Stimulated activated CD4-positive, alpha-beta T cell treated with anti-CD3 and anti-CD28 coated beads, Interleukin-12 subunit alpha, Interleukin-12 subunit beta, amount 100 ng/mL, for 4 hours (primary cell): ENCODE measurements around the gene MYO9A.

Source experiments
- DNase-seq: peaks from one replicate; pipeline ENCODE4 v3.0.0-alpha.2; 2020

Gene MYO9A

DNA sequence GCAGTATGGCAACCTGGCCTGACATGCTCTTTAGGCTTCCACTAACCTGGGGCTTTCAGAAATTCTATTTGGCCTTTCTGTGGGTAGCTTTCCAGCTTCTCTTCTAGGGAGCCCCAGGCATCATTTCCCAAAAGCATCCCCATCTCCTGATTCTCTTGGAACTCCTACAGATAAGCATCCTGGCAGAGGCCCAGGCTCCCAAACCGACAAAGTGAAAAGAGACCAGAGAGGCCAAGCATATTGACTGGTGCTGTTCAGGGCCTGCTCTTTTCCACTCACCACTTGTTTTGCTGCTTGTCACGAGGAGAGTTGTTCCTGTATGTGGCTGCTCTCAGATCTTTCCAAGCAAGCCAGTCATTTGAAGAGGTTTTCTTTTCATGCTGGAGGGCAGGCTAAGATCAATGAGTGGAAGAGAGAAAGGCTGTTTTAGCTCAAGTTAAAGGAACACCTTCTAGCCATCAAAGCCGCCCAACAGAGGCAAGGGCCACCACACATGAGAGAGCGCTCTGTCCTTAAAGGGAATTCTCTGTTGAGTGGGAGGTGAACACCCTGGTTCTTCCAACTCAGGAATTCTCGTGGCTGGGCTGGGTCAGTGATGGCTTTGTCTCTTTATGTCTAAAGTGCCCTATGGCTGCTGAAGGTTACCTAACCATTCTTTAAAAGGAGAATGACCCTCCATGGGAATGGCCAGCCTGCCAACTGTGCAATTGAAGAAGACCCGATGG is 338.7 kb downstream of the MYO9A start:
- DNase-seq = no peak

DNA sequence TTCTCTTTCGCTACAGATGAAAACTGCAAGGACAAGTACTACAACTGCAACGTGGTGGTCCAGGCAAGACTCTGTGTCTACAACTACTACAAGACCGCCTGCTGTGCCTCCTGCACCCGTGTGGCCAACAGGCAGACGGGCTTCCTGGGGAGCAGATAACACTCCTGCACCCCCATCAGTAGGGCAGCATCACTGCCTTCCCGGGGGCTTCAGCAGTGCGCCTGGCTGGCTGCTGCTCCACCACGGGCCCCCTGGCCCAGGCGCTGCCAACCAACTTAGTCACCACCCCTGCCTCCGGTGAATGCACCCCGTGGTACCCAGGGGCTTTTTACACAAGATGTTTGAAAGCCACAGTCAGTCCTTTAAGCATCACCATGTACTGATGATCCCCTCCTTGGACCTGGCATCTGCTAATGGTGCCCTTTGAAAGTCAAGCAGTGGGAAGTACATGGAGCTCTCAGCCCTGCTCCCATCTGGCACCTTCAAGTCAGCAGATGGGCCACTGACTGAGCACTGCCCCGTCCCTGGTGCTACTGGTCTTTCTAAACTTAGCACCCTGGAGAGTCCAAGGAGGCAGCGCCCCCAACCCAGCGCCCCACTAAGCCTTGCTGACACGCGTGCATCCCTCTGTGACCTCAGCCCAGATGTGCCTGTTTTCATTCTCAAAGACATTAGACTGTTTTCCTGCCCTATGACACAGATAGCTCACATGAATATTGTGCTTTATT is 340.6 kb downstream of the MYO9A start:
- no peak for DNase-seq

DNA sequence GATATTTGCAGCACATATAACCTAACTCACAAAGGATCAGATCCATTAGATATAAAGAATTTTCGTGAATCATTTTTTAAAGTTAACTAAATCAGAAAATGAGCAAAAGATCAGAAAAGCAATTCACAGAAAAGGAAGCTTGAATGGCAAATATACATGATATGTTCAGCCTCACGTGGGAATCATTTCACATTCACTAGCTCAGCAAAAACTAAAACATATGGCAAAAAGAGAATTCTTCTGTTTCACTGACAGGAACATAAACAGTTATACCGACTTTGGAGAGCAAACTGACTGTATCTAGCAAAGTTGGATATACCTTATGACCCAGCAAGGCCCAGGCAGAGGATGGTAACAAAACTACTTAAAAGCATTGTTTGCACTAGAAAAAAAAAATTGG is 341.6 kb downstream of the MYO9A start:
- no peak for DNase-seq

DNA sequence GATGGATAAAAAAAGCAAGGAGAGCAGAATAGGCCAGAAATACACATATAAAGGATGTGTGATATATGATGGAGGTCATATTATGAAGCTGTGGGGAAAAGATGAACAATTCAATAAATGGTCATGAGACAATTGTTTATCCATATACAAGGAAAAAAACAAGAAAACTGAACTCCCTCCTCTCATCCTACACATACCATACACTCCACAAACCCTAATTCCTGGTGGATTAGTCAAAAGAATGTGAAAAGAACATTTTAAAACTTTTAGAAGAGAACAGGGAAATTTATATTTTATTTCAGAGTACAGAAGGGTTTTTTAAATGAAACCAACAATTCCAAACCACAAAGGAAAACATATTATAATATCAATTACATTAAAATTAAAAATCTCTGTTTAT is 342.1 kb downstream of the MYO9A start:
- no peak for DNase-seq

DNA sequence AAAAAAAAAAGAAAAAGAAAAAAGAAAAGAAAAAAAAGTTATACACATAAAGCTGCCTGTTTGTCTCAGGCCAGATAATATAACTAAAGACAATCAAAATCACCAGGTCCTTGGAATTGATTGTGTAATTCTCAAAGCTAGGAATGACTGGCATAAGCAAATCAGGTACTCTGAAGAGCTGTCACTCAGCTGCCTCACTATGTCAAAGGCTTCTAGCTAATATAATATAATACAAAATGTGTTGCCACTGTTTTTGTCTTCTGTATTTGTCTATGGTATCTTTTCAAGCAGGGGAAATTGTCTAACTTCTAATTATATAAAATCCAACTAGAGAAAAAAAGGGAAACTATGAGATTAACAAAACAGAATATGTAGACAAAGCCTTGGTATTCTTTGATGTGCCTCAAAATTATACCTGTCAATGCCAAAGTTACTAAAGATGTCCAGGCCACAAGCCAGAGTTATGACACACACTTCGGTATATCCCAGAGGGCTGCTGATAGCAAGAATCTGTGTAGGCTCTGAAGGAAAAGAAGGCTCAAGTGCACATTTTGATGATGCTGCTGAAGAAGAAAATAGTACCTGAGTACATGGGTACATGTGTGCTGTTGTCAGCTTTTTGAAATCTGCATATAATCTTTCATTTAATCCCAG is 344.6 kb downstream of the MYO9A start:
- DNase-seq = no peak
